ELF-1 (cell line): ENCODE results near the gene SHROOM2.

Experiments used
- DNase-seq: peaks from one replicate; pipeline ENCODE4 v3.0.0-alpha.2; 2016; ENCODE audit warnings: low read depth, low spot score

SHROOM2 gene

DNA sequence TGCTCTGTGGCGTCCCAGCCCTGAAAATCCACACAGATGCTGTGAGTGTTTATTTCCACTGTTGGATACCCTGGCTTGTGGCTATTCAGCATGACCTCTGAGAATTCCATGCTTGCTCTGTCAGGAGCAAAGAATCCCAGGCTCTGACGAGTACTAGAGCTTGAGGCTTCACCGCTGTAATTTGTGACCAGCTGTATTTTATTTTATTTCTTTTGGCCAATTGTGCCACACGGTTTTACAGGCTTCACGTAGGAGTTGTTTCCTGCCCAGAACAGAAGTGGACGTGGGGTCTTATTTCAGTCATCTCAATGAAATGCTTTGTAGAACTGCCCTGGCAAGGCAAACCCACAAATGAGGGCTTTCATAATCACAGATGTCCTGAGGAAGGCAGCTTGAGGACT, 111.5 kb downstream of the SHROOM2 start:
- DNase-seq, result no peak

DNA sequence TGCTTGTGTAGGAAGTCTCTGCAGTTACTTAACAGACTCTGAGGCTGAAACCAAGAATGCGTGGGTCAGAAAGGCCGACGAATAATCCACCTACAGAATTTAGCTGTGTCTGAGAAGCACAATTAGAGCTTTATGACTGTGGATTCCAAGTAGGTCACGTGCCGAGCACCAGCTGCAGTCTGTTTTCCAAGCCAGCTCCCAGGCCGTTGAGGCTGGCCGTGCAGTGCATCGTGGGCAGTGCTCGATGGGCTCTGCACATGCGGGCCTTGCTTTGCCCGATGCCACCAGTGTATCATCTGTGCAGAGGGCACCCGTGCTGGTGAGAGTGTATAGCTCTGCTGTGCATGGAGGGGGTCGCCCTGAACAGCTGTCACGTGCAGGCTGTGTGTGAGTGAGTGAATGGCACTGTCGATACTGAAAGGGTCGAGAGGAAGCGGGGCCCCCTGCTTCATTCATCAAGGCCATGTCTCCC, 113.4 kb downstream of the SHROOM2 start:
- no peak for DNase-seq

DNA sequence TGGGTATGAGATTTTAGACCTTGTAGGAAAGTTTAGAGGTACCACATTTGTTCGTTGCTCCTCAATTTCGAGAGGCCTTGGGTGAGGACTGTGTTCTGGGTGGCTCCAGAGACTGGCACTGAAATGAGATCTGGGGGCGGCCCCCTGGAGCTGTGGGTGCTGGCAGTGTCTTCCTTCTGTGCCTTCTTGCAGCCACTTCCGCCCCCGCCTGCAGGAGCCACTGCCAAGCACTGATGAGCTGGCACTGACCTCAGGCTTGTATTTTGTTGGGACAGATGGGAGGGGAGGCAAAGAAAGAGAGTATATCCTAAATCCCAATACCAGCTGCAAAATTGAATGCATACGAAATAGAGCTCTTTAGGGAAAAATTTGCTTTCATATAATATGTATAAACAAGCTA, 116.4 kb downstream of the SHROOM2 start:
- DNase-seq, result no peak

DNA sequence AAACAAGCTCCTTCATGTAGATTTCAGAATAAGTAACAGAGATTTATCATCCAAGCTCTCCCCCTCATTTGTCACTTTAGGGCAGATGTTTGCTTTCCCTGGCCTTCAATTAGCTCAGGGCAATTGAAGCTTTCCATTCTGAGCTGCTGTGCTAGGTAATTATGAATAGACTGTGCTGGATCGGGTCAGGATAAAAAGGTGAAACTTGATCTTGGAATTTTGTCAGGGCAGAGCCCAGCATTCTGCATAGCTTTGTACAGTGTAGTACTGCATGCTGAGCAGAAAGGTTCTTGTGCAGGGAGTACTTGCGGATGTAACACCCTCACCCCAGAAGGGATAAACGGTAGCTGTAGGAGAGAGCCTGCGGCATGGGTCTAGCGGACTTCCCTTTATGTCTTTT, 116.9 kb downstream of the SHROOM2 start:
- no peak for DNase-seq

DNA sequence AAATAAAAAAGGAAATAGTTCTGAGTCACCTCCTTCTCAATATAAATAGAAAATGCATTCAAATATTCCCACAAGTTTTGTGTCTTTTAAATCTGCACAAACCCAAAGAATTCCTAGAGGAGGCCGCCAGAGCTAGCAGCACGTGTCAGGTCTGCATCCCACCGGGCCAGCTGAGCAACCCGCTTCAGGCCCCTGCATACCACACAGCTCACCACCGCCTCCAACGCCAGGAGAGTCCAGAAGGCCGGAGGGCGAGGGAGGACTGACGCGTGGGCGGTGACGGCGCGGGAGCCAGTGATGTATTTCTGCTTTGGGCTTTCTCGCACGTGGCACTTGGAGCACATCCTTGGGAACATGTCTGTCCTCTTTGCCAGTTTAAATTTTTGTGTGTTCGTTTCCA, 119.1 kb downstream of the SHROOM2 start:
- peak; percentile 42 for DNase-seq

DNA sequence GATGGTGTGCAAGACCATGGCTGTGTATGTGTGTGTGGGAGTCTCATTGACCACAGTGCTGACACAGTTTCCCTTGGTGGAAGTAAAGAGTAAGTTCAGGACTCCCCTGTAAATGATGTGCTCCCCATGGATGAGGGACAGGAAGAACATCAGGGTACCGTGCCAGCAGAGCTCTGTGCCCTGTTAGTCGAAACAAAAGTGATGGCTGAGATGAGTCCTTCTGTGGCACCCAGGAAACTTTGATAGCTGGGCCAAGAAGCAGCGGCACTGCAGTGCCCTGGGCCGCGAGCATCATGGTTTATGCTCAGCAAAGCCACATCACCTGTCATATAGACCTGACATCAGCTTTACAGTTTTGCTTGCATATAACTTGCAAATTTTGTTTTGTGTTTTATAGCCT, 119.5 kb downstream of the SHROOM2 start:
- DNase-seq, result no peak

DNA sequence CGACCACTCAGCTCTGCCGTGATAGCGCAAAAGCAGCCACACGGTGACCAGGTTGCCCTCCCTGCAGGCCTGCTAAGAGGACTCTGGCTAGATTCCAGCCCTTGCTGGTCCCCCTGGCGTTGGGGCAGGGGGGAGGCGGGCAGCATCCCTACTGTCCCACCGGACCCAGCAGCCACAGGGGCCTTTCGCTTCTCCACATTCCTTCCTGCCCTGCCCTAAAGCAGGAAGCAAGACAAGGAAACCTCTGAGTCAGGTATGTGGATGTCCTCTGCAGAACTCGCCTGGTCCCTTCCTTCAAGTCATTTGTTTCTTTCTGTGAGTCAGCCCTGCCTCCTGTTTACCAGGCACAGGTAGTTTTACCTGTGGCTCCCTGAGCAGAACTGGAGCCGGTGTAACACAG, 120.7 kb downstream of the SHROOM2 start:
- peak; percentile 92 for DNase-seq

DNA sequence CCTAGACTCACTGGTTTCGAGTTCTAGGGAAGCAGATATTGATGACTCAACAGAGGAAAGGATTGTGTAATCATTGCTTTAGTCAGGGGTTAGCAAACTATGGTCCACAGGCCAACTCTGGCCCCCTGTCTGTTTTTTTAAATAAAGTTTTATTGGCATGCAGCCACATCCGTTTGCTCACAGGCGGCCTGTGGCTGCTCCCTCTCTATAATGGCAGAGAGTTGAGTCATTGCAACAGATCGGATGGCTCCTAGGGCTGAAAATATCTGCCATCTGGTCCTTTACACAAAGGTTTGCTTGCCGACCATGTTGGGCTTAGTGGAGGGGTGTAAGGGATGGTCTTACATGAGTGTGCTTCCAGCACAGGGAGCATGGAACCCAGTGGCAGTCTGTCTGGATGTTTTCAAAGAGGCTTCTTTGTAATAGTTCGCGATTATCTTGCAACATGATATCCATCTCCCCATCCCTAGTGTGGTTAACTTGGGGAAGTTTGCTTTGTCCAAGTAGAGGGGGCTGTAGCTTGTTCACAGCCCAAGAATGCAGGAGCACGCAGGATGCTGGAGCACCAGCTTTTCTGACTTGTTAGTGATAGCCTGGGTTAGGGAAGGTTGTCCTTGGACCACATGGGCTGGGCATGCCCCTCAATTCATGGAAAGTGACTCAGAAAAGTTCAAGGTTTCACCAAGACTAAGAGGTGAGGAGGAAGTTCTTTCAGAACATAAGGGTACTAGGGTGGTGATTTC, 121.6 kb downstream of the SHROOM2 start:
- no peak for DNase-seq

DNA sequence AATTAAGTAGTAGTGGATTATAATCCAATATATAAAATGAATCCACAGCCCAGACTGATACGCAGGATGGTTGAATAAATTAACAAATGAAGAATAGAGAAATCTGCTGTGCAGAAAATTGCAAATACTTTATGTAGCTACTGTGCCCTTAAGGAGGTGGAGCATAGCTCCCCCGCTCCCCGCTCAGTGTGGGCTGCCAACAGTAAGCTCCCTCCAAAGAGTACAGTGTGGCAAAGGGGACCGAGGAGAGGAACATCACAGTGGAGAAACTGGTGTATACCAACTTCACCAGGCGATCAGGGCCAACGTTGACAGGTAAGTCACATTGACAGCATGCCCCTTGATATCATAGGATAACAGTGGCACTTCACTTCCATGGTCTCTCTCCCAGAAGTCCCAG, 123.0 kb downstream of the SHROOM2 start:
- DNase-seq, result no peak

DNA sequence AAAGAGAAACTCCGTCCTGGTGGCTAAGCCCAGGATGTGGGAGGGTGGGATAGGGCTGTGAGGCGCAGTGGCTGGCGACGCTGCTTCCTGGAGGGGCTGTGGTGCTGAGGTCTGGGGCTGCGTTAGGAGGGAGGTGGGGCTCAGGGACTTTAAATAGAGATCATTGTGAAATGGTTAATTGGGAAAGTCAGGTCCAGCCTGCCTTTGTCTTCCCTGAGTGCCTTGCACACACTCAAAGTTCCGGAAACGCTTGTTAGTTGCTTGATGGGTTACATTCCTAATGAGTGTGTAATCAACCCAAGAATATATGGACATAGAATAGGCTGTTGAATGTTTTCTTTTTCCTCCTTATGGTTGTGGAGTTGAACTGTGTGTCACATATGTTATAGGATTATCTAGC, 125.3 kb downstream of the SHROOM2 start:
- peak; percentile 27 for DNase-seq

DNA sequence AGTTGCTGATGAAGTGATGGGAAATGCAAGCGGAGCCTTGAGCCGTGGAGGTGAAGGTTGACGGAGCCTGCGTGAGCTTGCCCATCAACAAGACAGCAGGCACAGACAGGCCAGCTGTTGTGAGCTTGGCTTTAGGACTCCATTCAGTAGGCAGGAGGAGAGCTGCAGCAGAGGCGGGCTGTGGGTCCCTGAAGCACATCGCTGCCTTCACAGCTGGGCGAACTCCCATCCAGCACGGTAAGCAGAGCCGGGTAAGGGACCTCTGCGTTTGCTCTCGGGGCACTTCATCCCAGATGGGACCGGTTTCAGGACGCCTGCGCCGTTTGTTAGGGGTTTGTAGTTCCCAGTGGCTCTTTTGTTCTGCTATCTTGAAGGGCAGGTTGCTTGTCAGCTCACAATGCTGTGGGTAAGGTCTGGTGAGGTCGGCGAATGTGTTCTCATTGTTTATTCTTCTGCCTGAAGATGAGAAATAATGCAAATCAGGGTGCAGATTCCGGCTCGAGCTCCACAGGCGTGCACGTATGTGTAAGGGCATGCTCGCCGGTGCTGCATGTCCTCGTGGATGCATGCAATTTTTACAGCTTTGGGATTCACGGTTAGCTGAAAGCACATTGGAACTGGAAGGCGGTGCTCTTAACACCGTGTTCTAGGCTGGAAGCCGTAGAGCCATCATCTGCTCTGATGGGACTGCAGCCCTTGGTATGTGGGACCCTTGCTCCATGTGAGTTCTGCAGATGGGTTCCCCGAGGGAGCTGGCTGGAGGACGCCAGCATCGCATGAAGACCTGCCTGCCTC, 126.3 kb downstream of the SHROOM2 start:
- DNase-seq, result peak; percentile 87

DNA sequence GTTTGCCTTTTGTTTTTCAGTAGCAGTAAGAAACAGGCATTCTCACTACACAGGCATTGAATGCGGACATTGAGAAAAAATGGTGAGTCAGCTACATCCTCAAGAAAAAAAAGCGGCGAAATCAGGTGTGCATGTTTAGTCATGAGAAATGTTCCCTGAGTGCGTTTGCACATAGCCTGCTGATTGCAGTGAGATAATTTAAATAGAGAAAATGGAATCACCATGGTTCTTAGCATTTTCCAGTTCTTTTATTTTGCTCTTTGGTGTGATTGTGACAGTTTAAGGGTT, 126.9 kb downstream of the SHROOM2 start:
- no peak for DNase-seq

DNA sequence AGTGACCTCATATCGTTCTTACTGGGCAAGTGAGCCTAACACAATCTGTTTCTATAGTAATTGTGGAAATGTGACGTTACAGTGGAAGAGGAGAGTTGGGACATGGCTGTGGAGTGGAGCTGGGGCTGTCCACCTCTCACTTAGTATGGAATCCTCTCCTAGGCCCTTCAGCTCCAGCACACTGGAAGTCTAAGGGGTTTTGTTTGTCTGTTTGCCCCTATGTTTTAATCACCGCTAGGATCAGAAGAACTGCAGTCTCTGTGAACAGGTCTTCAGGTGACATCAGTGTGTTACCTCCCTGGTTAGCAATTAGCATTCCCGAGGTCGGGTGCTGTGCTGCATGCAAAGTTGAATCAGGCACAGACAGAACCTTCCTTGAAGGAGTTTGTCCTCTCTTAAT, 131.6 kb downstream of the SHROOM2 start:
- DNase-seq, result peak; percentile 31

DNA sequence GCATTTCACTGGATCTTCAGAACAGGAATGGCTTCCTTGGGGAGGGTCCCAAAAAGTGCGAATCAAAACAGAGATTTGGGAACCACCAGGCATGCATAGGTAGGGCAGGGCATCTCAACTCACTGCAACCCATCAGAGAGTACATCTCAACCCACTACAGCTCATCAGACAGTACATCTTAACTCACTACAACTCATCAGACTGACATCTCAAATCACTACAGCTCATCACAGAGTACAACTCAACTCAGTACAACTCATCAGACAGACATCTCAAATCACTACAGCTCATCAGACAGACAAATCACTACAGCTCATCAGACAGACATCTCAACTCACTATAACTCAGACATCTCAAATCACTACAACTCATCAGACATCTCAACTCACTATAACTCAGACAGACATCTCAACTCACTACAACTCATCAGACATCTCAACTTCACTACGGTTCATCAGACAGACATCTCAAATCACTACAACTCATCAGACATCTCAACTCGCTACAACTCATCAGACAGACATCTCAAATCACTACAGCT, 133.5 kb downstream of the SHROOM2 start:
- DNase-seq, result no peak

DNA sequence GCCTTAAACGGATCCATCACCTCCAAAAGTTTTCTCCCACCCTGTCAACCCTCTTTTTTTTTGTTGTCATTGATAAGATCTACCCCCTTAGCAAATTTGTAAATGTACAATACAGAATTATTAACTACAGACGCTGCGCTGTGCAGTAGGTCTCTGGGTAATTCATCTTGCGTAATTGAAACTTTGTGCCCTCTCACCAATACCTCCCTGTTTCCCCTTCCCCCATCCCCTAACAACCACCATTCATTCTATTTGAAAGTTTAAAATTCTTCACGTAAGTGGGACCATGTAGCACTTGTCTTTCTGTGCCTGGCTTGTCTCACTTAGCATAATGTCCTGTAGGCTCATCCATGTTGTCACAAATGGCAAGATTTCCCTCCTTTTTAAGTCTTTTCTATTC, 135.2 kb downstream of the SHROOM2 start:
- no peak for DNase-seq

DNA sequence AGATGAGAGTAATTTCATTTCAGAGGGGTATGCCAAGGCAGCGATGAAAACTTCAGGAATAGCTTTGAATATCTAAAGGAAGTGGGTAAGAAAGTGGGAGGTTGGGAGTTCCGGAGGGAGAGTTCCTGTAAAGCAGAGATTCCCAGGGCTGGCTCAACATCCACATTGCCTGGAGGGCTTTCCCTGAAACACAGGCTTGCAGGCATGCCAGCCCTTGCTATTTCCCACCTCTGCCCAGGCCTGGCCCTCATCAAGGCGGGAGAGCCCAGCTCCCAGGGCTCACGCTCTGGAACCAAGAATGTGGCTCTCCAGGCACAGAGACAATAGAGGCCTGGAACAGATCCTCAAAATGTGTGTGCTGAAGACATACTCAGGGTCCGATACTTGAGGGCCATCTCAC, 137.1 kb downstream of the SHROOM2 start:
- DNase-seq, result peak; percentile 72

DNA sequence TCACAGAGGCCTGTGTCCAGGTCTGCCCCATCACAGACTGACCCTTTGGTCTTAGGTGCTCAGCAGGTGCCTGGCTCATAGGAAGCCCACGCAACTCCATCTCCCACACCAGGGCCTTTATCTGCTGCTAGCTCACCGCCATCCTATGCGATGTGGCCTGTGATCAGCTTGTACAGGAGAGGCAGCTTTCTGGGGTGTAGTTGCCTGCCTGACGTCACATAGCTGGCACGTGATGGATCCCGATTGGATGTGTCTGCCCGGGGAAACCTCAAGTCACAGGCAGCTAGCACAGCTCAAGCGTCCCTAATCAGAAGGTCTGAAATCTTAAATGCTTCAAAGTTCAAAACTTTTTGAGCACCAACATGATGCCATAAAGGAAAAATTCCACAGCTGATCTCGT, 139.8 kb downstream of the SHROOM2 start:
- no peak for DNase-seq

DNA sequence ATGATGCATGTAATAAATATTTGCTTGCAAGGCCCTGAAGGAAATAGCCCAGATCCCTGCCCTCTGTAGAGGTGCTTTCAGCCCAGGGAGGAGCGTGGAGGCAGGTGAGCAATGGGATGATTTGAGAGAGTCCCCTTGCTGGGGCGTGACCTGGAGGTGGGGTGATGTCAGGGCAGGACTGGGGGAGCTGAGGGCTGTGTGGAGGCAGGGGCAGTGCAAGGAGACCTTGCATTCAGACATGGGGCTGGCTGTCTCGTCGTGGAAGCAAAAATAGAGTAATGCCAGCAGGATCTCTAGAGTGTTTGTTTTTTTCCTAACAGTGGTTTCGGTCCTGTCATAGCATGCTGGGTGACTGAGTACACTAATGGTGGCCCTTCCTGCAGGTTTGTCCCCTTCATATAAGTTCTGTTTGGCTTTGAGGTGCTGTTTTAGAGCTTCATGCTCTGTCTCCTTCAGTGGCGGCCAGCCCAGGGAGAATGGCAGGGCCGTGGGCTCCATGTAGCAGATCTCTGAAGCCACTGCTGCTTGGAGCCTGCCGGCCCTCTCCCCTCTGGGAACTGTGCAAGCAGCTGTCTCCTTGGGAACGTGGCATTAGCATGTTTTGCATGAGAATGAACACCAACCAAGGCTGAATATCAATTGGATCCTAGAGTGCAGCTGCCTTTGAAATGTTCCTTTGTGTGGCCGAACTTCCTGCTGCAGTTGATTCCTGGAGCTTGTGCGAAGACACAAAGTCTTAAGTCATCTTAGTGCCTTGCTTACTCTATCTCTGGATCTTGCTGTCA, 141.7 kb downstream of the SHROOM2 start:
- peak; percentile 94 for DNase-seq

DNA sequence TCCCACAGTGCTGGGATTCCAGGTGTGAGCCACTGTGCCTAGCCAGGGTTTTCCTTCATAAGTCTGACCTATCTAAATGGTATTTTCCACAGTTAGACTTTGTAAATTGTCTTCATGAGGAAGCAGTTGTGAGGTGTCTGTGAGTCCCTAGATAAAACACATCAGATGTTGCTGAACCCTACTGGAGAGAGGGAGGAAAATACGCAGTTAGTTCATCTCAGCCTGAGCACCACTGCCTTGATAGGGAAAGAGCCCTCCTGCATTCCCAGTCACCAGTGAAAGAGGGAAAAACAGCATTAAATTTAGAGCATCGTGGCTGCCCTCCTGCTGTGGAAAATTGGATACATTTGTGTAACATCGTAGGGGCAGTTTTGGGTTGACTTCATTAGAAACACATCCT, 149.2 kb downstream of the SHROOM2 start:
- DNase-seq, result no peak

DNA sequence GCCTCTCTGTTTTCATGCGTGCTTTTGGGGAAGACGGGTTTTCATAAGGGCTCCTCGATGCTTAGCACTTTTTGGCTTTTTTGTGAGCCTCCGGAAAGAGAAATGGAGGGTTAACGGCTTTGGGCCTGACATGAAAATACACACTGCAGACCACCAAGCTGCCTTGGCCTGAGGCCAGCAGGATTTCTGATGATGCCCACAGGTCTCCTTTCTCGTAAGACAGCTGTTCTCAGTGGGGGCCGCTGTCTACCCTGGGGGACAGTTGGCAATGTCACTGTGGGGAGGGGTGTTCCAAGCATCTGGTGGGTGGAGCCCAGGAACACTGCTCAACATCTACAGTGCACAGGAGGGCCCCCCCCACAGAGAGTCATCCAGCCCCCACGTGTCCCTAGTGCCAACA, 151.5 kb downstream of the SHROOM2 start:
- DNase-seq, result no peak

DNA sequence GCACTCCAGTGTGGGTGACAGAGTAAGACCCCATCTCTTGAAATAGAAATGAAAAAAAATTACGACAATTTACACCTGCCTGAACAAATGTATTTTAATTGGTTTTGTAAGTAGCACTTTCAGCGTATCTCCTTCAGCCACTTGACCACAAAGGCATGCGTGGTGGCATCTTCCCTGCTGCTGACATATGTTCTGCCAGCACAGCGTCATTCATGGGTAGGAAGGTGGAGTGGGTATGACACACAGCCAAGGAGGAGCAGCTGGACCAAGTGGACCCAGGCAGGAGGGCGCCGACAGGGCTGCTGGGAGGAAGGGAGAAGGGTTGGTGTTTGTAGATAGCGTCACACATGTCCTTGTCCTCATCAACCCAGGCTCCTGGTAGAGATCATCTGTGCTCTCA, 152.3 kb downstream of the SHROOM2 start:
- DNase-seq, result no peak

DNA sequence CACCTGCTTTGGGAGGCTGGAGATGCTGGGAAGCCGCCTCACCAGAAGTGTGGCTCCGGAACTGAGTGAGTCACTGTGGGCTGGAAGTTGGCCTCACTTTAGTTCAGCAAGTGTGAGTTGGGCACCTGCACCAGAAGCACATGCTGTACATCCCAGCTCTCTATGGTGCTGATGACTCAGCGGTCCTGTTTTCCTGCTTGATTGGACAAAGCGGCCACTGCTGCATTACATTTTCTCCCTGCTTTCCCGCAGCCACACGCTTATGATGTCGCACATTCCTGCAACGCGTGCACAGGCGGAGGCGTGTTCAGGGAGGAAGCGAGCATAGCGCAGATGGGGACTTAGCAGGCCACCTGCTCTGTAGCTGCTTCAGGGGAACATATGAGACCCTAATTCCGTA, 154.2 kb downstream of the SHROOM2 start:
- DNase-seq, result no peak
